Activated CD8-positive, alpha-beta memory T cell treated with anti-CD3 and anti-CD28 coated beads, Interleukin-2, amount 50 U/mL, for 48 hours (primary cell): ENCODE results near the gene LRFN2.

Experiments
- DNase-seq: peaks from one replicate; pipeline ENCODE4 v3.0.0-alpha.2; 2020

Gene LRFN2

GRCh38 chr6:40471243-40471642 is 115.9 kb downstream of the LRFN2 start:
- DNase-seq, result no peak

DNA sequence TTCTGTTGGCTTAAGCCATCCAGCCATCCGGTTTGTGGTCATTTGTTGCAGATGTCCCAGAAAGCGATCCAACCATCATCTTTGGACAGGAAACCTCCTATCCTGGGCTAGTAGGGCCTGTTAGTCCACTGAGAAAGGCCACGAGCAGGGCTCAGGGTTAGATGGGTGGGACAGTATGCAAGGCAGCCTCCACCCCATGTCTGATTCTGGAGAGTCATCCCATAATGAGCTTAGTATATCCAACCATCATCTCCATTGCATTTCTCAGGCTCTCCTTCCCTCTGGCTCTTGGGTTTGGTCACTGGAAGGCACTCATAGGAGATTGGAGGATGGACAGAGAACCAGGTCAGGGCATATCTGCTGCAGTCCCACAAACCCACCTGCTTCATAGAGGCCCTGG is 117.8 kb downstream of the LRFN2 start:
- no peak for DNase-seq

- DNase-seq, result no peak
These were observed 120.1 kb downstream of the LRFN2 start for GRCh38 chr6:40466986-40467539.

DNA sequence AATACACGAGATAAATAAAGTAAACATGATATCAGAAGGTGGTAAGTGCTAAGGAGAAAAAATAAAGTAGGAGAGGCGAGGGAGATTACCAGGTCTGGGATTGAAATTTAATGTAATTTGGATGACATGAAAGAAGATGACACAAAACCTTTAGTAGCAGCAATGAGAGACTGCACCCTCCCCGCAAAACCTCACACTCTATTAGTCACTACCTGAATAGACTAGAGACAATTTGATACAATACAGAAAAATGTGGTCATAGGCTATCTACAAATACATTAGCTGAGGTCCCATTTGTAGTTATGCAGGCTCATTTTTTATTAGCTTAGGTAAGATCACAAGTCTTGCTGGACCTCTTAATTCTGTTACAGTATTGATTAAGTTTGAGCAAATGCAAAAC is 125.5 kb downstream of the LRFN2 start:
- DNase-seq, result no peak

DNA sequence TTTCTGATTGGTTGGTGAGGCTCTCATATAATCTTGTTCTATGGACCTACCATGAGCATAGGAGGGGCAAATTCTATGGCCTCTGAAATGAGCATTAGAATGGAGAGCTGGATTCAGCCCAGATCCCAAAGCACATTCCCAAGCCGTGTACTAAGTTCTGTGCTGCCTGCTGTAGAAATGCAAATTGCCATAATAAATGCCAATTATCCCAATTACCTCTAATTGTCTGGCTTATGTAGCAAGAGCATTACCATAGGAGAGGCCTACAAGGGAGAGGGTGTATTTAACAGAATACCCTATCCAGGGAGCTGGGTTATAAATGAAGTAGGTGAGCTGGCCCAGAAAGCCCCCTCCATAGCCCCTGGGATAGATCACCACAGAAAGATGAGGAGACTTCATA is 126.8 kb downstream of the LRFN2 start:
- no peak for DNase-seq

GRCh38 chr6:40457261-40457660 is 129.9 kb downstream of the LRFN2 start:
- DNase-seq, result no peak

- no peak for DNase-seq
These were observed 130.7 kb downstream of the LRFN2 start for GRCh38 chr6:40456390-40457013.

DNA sequence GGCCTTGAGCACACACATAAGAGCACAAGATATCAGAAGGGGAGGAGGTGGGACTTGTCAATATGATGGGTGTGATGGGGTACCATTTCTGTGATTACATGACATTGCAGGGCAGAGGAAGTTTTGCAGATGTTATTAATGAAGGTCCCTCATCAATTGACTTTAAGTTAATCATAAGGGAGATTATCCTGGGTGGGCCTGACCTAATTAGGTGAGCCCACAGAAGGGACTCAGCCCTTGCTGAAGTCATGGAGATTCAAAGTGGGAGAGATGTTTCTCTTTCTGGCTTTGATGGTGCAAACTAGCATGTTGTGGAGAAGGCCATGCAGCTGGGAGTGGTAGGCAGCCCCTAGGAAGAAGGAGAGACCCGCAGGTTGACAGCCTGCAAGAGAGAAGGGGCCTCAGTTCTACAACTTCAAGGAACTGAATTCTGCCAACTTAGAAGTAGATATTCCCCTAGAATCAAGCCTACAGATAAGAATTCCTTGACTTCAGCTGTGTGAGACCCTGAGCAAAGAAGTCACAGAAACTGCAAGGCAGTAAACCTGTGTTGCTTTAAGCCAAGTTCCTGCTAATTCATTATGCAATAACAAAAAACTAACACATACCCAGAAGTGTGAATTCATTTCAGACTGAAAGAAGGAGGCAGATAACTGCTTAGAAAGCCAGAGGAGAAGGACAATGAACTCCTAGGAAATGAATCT is 131.3 kb downstream of the LRFN2 start:
- DNase-seq, result no peak

GRCh38 chr6:40450483-40450882 is 136.7 kb downstream of the LRFN2 start:
- no peak for DNase-seq

GRCh38 chr6:40444811-40445210 is 142.4 kb downstream of the LRFN2 start:
- no peak for DNase-seq

- no peak for DNase-seq
These were observed 142.9 kb downstream of the LRFN2 start for GRCh38 chr6:40444312-40444711.

DNA sequence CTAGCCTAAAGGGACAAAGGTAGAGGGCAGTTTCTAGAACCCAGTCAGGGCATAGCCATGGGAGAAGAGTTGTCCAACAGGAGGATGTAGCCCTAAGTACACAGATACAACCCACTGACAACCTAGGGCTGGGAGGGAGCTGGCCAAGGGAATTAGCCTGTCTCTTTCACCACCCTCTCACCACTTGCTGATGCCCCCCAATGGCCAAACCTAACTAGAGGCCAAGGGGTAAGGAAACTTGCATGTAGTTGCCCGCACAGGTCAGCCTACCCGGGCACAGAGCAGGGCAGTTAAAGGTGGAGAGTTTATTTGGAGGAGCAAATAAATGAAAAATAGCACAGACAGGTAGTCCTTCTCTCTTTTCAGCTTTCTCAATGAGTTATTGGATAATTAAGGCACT is 143.3 kb downstream of the LRFN2 start:
- no peak for DNase-seq

GRCh38 chr6:40442591-40442990 is 144.6 kb downstream of the LRFN2 start:
- DNase-seq, result no peak

DNA sequence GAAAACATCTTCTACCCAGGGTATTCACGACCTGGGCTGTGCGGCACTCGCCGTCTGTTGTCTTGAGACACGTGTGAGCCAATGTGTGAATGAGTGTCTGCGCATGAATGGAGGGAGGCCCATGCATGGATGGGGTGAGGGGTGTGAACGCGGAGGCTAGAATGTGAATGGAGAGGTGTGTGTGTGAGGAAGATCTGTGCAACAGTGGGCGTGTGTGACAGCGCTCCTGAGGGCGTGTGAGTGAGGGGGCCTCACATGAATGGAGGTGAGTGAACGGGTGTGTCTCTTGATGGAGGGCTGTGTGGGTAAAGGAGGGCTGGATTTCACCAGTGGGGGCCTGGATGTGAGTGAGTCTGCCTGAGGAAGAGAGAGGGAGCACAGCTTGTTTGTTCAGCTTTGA is 146.0 kb downstream of the LRFN2 start:
- DNase-seq, result no peak

DNA sequence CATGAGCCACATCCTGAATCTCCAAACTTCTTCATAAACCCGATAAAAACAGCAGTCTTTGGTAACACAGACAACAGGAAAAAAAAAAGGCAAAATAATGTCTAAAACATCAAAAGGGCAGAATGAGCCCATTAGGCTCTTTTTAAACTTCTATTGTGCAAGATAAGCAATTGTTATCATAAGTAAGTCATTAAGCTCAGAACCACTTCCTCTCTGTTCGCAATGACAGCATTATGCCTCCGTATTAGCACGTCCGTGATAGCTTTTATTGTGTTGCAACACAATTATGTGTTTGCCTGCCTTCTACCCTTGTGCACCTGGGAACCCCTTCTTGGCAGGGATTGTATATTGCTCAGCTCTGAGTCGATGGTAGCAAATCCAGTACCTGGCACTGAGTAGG is 147.1 kb downstream of the LRFN2 start:
- no peak for DNase-seq

DNA sequence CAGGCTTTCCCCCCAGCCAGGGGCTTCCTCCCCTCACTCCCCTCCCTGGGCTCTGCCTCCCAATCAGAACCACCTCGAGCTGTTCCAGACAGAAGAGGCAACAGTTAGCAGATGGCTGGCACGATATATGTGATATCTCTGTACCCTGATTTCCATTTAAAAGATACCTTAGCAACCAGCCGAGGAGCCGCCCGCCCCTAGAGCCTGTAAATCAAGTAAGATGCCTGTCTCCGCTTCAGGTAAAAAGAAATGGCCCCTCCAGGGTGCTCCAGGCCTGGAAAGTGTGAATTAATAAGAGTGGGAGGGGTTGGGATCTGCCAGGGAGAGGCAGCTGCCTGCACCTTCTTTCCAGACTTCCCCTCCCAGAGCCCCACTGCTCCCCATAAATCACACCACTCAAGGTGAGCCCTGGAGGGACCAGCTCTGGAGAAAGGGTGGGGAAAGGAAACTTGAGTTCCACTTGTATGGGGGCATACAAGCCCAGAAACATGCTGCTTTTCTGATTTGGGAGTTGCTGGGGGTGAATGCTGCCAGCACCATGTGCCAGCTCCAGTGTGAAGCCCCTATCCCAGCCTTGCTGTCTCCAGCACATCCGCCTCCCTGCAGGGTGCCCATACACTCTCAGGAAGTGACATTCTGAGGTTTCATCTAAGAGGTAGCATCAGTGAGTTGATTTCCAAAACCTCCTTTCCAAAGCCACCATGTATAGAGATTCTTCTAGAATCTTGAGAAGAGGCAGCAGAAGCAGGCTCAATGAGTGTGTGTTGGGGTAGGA is 148.0 kb downstream of the LRFN2 start:
- DNase-seq, result no peak

GRCh38 chr6:40438246-40438887 is 148.8 kb downstream of the LRFN2 start:
- no peak for DNase-seq

DNA sequence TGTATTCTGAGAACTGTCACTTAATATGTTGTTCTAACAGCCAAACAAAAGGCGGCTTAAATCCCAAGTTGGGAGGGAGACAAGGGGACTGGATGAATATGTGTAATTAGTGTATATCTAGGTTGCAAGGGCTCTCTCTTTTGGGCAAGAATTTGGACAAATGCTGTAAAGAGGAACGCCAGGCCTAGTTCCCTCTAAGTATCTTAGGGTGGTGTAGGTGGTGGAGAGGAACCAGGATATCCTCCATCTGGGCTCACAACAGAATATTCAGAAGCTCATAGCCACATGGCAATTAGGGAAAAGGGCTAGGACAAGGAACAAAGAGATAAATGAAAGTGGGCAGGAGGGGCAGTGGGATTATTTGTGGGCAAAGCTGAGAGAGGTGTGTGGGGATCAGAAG is 149.5 kb downstream of the LRFN2 start:
- DNase-seq, result no peak

DNA sequence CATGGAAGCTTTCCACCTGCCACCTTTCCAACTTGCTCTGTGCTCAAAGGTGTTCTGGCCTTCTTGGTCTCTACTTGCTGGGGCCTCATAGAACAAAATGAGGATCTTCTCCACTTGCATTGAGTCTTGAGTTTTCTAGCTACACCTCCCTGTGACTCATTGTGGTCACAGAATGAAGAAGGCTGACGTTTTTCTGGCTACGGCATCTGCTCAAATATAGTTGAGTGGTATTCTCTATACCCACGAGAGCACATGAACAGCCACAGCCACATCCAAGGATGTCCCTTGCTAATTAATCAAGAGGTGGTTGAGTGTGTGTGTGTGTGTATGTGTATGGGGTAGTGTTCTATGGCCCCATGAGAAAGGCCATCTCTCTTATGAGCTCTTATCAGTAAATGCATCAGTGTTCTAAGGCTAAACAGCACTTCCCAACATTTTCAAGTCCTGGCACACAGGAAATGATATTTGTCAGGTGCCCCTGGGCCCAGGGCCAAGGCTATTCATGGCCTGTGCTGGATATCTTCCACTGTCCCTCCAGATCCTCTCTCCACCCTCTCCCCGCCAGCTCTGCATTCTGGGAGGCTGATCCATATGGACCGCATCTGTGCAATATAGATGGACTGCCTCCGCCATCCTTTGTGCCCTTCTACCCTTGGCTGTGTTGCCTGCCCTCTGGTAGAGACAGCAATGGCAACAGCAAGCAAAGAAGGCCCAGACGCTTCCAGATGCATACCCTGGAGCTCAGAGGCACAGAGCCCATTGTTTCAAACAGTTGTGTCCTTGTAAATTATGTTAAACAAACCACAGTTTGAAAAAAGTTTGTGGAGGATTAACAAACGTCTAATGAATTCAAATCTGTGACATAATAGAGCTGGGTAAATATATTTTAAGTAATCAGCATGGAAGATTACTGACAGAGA is 150.2 kb downstream of the LRFN2 start:
- no peak for DNase-seq

GRCh38 chr6:40432982-40433381 is 154.2 kb downstream of the LRFN2 start:
- DNase-seq, result no peak

GRCh38 chr6:40431706-40432105 is 155.5 kb downstream of the LRFN2 start:
- DNase-seq, result no peak

DNA sequence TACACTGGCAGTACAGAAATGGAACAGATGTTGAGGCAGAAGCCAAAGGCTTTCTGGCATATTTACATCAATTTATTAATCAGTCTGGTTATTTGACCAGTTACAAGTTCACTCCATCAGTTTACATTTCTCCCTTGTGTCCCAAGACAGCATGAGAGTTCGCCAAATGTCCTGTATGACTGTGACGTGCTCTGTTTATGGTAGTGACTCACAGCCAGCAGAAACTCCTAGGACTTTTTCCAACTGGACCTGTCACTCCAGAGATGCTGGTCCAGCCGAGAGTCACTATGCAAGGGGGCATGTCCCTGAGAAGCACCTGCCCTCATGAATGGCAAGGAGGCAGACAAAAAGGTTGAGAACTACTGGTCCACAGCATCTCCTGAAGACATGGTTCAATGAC is 160.0 kb downstream of the LRFN2 start:
- no peak for DNase-seq
